CD4-positive, alpha-beta memory T cell (primary cell): Measurements from ENCODE around the gene PPP2R2B. TPM values are rescaled to one million over a fixed set of nuclear protein-coding genes. Genes with fewer than 3 reads are reported as not detected.

Experiments
- CTCF ChIA-PET: fragments of 350-600 bp; sonication (Branson Sonifier 250); formaldehyde crosslinking; loops from one replicate; lab custom pipeline; 2021; ENCODE audit warnings: inconsistent platforms; ENCODE audit not compliant: partially characterized antibody; lab: Charles Lee
- POLR2A ChIA-PET: fragments of 350-600 bp; sonication (Branson Sonifier 250); formaldehyde crosslinking; loops from one replicate; lab custom pipeline; 2021; ENCODE audit not compliant: partially characterized antibody; lab: Charles Lee
- DNase-seq, 5 donors: peaks; one replicate each; pipeline versions ENCODE4 v3.0.0 to v3.0.0-alpha.2; 2020 to 2022; ENCODE audit warnings: mixed read lengths in 1 of 5
- H3K27ac ChIP-seq: one replicate; pipeline ENCODE4 v1.7.0; 2013; ENCODE audit warnings: low read depth, low read length
- H3K27me3 ChIP-seq: 2 replicates; pipeline ENCODE4 v1.7.0; 2013; ENCODE audit warnings: mild to moderate bottlenecking, low read length, moderate library complexity; ENCODE audit not compliant: insufficient read depth
- H3K36me3 ChIP-seq: 2 replicates; pipeline ENCODE4 v1.7.0; 2013; ENCODE audit warnings: mild to moderate bottlenecking, low read length, moderate library complexity; ENCODE audit not compliant: insufficient read depth
- H3K4me1 ChIP-seq: 2 replicates; pipeline ENCODE4 v1.7.0; 2013; ENCODE audit warnings: mild to moderate bottlenecking, low read length, moderate library complexity; ENCODE audit not compliant: insufficient read depth
- H3K4me3 ChIP-seq, 2 donors: one replicate each; pipeline ENCODE4 v1.7.0; 2013; ENCODE audit warnings: low read length in 2 of 2, mild to moderate bottlenecking in 1 of 2
- H3K9me3 ChIP-seq, 2 donors: one replicate each; pipeline ENCODE4 v1.7.0; 2013; ENCODE audit warnings: low read length in 2 of 2, control low read depth in 1 of 2; ENCODE audit not compliant: control insufficient read depth in 1 of 2
- H3K27ac Mint-ChIP-seq, 7 donors: one replicate each; pipeline ENCODE4 v1.8.0; 2020 to 2021; ENCODE audit warnings: mixed read lengths in 7 of 7, mild to moderate bottlenecking in 6 of 7, inconsistent platforms in 3 of 7, moderate library complexity in 3 of 7
- H3K27me3 Mint-ChIP-seq, 2 donors: one replicate each; pipeline ENCODE4 v1.8.0; 2020 to 2021; ENCODE audit warnings: mixed read lengths in 2 of 2
- H3K36me3 Mint-ChIP-seq, 2 donors: one replicate each; pipeline ENCODE4 v1.8.0; 2020 to 2021; ENCODE audit warnings: mixed read lengths in 2 of 2, inconsistent platforms in 1 of 2, mild to moderate bottlenecking in 1 of 2
- H3K4me1 Mint-ChIP-seq, 4 donors: one replicate each; pipeline ENCODE4 v1.8.0; 2020 to 2021; ENCODE audit warnings: mixed read lengths in 4 of 4, mild to moderate bottlenecking in 1 of 4
- H3K4me3 Mint-ChIP-seq, 8 donors: one replicate each; pipeline ENCODE4 v1.8.0; 2020 to 2021; ENCODE audit warnings: mixed read lengths in 8 of 8, mild to moderate bottlenecking in 7 of 8, moderate library complexity in 6 of 8, inconsistent platforms in 3 of 8
- H3K9me3 Mint-ChIP-seq, 8 donors: one replicate each; pipeline ENCODE4 v1.8.0; 2020 to 2021; ENCODE audit warnings: mixed read lengths in 8 of 8, mild to moderate bottlenecking in 5 of 8, inconsistent platforms in 3 of 8, moderate library complexity in 1 of 8
- intact Hi-C: fragments of 100-400 bp; cut with micrococcal nuclease; formaldehyde crosslinking; loops from one replicate; pipeline ENCODE4 v1.15.1; 2023
- polyA plus RNA-seq, 2 donors: library from polyadenylated mRNA; unstranded; fragments of 300-500 nt; fragmentation: Illumina TruSeq; gene quantifications; one replicate each; pipeline ENCODE4 v1.2.3, GENCODE V29; 2021
- total RNA-seq, 2 experiments: library from RNA; stranded (reverse); gene quantifications; one replicate each; pipeline ENCODE4 v1.2.3, GENCODE V29; 2021

The PPP2R2B gene
- total and polyA plus RNA-seq, 4 experiments from 2014 or later, result 3.1 to 13.0 (median 6.7) TPM

DNA sequence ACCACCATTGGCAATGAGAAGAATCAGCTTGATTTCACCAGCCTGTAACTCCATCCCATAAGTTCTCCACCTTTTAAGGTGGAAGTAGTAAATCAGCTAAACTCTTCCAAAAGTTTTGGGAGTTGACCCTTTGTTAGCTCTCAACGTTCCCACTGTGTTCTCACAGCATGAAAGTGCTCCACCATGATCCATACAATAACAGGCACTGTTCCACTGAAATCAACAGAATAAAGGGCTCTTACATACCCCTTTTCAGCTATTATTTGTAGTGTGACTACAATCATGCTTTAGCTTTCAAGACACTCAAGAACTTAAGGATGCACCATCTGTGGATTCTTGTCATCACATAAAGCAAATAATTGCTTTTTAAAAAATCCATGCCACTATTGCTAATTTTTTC is 81.6 kb downstream of the PPP2R2B start:
- ChIA-PET POLR2A (no interaction called here), CTCF (interaction anchor here (1.0 kb wide), 2 partner anchors 9 to 169 kb away, joined by 3 to 4 read pairs; no protein-coding TSS in a partner anchor)
- H3K4me3 ChIP-seq, result no peak overlapping the region
- no peaks in the 10 kb centered on the region for H3K36me3 ChIP-seq
- Mint-ChIP-seq H3K36me3 (no peaks in the 10 kb centered on the region), H3K4me1 (peaks cover 7 to 40% (median 25%) of the 10 kb centered on the region in 4 donors), H3K27me3 (no peaks in the 10 kb centered on the region), H3K9me3 (peaks cover 0 to 3% (median 0%) of the 10 kb centered on the region in 8 donors), H3K27ac (no peak overlapping the region), H3K4me3 (no peak overlapping the region)
- no peaks in the 10 kb centered on the region for H3K27me3 ChIP-seq
- intact Hi-C loops, result no loop called here
- DNase-seq, result no peak
- H3K27ac ChIP-seq, result no peak overlapping the region
- peaks cover 10% of the 10 kb centered on the region for H3K4me1 ChIP-seq
- H3K9me3 ChIP-seq, result no peaks in the 10 kb centered on the region

DNA sequence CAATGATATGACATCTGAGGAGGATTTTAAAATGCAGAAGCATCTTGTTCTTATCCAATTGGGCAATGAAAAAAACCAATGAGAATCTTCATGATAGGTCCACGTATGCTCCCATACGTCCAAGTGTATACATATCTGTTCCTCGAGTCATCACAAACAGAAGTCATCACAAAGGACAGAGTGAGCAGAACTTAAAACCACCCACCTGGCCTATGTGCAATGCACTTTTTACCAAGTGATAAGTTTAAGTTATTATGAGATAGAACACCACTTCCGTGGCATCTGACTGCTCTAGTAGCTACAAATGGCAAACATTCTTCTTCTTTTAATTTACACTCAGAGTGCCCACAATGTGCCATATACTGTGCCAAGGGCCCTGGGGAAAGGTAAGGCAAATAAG is 82.4 kb downstream of the PPP2R2B start:
- no peaks in the 10 kb centered on the region for H3K36me3 ChIP-seq
- H3K4me1 ChIP-seq, result peaks cover 10% of the 10 kb centered on the region
- POLR2A ChIA-PET, result no interaction called here
- no peak overlapping the region for H3K27ac ChIP-seq
- intact Hi-C loops, result no loop called here
- no peaks in the 10 kb centered on the region for H3K36me3 Mint-ChIP-seq
- no peak for DNase-seq
- H3K9me3 Mint-ChIP-seq, result peaks cover 0 to 3% (median 0%) of the 10 kb centered on the region in 8 donors
- no peak overlapping the region for H3K27ac Mint-ChIP-seq
- peaks cover 7 to 40% (median 25%) of the 10 kb centered on the region in 4 donors for H3K4me1 Mint-ChIP-seq
- H3K4me3 Mint-ChIP-seq, result no peak overlapping the region
- H3K27me3 Mint-ChIP-seq, result no peaks in the 10 kb centered on the region
- CTCF ChIA-PET, result interaction anchor here (1.2 kb wide), 1 partner anchor 170 kb away, joined by 3 read pairs; no protein-coding TSS in a partner anchor
- H3K4me3 ChIP-seq, result no peak overlapping the region
- H3K27me3 ChIP-seq, result no peaks in the 10 kb centered on the region
- no peaks in the 10 kb centered on the region for H3K9me3 ChIP-seq

DNA sequence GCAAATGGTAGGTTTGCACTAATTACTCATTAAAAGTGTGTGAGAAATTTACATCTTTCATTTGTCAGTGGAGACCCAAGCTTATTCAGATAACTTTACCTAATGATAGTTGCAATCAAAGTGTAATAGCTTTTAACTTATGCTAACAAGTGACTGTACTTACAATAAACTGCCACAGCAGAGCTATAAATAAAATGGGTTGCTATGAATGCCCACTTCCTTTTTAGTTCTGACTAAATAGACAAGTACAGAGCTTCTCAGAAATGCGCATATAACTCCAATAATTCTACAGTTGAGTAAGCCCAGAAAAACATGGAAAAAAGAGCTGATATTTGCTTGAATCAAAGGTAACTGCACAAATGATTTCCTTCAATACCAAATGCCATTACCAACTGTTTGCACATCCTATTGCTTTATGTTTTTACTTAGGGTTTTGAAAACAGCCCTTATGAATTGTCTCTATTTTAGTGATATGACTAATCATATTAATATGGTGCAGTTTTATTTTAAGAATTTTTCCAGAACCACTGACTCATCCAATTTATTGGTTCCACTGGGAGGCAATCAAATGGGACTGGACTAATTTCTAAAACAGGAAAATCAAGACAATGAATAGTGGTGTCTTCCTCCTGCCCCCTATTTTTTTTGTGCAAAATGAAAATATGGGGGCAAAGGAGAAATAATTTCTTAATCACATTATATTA is 84.1 kb downstream of the PPP2R2B start:
- H3K4me1 Mint-ChIP-seq, result peaks cover 7 to 40% (median 24%) of the 10 kb centered on the region in 4 donors

DNA sequence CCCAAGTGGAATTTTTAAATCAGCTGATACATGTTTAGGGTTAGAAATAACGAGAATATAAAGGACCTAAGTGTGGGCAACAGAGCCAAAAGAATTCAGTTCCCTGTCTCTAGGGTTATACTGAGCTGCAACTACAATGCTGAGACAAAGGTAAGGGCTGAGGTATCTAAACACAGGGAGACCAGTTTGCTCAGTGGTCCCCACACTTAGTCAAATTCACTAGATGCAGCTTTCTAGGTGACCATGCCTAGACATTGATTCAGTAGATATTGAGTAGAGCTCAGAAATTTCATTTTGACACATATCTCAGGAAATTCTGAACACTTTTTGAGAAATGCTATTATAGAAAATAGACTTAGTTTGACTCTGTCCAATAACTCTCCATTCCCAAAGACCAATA is 84.8 kb downstream of the PPP2R2B start:
- no peak for DNase-seq
- CTCF ChIA-PET, result interaction anchor here (1.2 kb wide), 1 partner anchor 9 kb away, joined by 4 read pairs; no protein-coding TSS in a partner anchor
- Histone ChIP-seq H3K27me3 (no peaks in the 10 kb centered on the region), H3K27ac (no peak overlapping the region), H3K36me3 (no peaks in the 10 kb centered on the region), H3K4me3 (no peak overlapping the region), H3K4me1 (peaks cover 10% of the 10 kb centered on the region), H3K9me3 (no peaks in the 10 kb centered on the region)
- H3K4me3 Mint-ChIP-seq, result no peak overlapping the region
- no peaks in the 10 kb centered on the region for H3K27me3 Mint-ChIP-seq
- H3K36me3 Mint-ChIP-seq, result no peaks in the 10 kb centered on the region
- peak overlapping the region in 2 of 7 donors; percentile 19 to 21 for H3K27ac Mint-ChIP-seq
- peaks cover 7 to 40% (median 25%) of the 10 kb centered on the region in 4 donors for H3K4me1 Mint-ChIP-seq
- POLR2A ChIA-PET, result interaction anchor here (1.0 kb wide), 1 partner anchor 40 kb away, joined by 4 read pairs; no protein-coding TSS in a partner anchor
- peaks cover 0 to 3% (median 0%) of the 10 kb centered on the region in 8 donors for H3K9me3 Mint-ChIP-seq
- intact Hi-C loops, result no loop called here

More for the DNA sequence above, 84.1 kb downstream of the PPP2R2B start:
- H3K27me3 ChIP-seq, result no peaks in the 10 kb centered on the region
- ChIA-PET POLR2A (interaction anchor here (1.0 kb wide), 1 partner anchor 41 kb away, joined by 4 read pairs; no protein-coding TSS in a partner anchor), CTCF (interaction anchor here (1.2 kb wide), 1 partner anchor 9 kb away, joined by 4 read pairs; no protein-coding TSS in a partner anchor)
- peaks cover 10% of the 10 kb centered on the region for H3K4me1 ChIP-seq
- Mint-ChIP-seq H3K27ac (peak overlapping the region in 2 of 7 donors; percentile 14 to 19), H3K9me3 (peaks cover 0 to 3% (median 0%) of the 10 kb centered on the region in 8 donors), H3K27me3 (no peaks in the 10 kb centered on the region), H3K36me3 (no peaks in the 10 kb centered on the region), H3K4me3 (peak overlapping the region in 1 of 8 donors; percentile 17)
- no peak overlapping the region for H3K4me3 ChIP-seq
- no peak overlapping the region for H3K27ac ChIP-seq
- H3K36me3 ChIP-seq, result no peaks in the 10 kb centered on the region
- intact Hi-C loops, result no loop called here
- DNase-seq, result no peak
- no peaks in the 10 kb centered on the region for H3K9me3 ChIP-seq

DNA sequence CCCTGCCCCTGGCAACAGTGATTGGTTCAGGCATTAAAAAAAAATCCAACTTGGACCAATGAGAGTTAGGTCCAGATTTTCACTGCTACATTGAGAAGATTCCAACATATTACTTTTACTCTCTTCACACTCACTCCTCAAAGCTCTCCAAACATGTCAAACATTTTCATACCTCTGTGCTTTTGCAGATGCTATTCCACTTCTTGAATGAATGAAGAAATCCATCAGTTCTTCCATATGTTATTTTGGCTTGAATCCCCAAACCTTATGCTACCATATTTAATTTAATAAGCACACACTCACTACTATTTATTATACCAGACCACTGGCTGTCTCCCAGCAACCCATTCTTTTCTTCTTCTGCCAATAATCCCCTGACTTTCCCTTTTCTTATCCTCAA is 87.1 kb downstream of the PPP2R2B start:
- H3K4me1 Mint-ChIP-seq, result peaks cover 9 to 33% (median 21%) of the 10 kb centered on the region in 4 donors
- H3K4me3 ChIP-seq, result no peak overlapping the region
- POLR2A ChIA-PET, result no interaction called here
- no peaks in the 10 kb centered on the region for H3K36me3 ChIP-seq
- no peak overlapping the region for H3K27ac ChIP-seq
- no peak for DNase-seq
- no peaks in the 10 kb centered on the region for H3K36me3 Mint-ChIP-seq
- H3K27ac Mint-ChIP-seq, result no peak overlapping the region
- intact Hi-C loops, result no loop called here
- peaks cover 0 to 1% (median 0%) of the 10 kb centered on the region in 8 donors for H3K9me3 Mint-ChIP-seq
- H3K4me1 ChIP-seq, result peaks cover 10% of the 10 kb centered on the region
- H3K27me3 ChIP-seq, result no peaks in the 10 kb centered on the region
- H3K9me3 ChIP-seq, result no peaks in the 10 kb centered on the region
- no peak overlapping the region for H3K4me3 Mint-ChIP-seq
- no peaks in the 10 kb centered on the region for H3K27me3 Mint-ChIP-seq
- CTCF ChIA-PET, result no interaction called here

DNA sequence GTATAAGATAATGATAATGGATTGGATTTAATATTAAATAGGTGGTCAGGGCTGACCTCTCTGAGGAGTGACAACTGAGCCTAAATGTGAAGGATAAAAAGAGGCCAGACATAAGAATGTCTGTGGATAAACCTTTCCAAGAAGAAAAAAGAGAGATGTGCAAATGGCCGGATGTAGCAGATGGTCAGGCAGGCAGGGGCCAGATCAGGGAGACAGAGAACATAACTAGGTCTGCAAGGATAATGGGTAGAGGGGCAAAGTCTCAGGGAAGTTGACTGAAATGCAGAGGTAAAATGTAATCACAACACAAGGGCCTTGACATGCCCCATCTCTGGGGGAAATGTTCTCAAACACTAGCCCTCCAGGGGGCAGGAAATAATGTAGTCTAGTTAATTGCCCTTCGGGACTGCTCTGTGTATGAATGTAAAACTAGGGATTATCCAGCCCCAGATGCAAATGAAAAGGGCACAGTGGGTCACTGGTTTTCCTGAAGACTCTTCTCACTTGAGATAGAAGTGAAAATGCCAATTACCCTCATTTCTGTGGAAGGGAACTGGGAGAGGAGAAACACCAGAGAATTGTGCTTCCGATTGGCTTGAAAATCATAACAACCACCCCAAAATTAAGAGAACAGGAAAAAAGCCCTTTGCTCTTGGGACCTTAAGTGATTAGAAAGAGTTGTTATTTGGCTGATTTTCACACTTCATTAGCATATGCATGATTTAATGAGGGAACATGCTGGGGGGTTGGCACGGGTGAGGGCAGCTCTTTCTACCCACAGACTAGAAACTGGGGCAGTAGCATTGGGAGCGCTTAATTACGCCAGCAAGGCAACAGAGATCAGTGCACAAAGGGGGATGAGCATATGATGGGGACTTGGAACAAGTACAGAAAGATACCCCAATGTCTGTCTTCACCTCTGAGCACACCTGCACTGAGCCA is 88.6 kb downstream of the PPP2R2B start:
- H3K27ac ChIP-seq, result no peak overlapping the region
- ChIA-PET POLR2A (no interaction called here), CTCF (no interaction called here)
- H3K9me3 ChIP-seq, result no peaks in the 10 kb centered on the region
- Mint-ChIP-seq H3K27me3 (no peaks in the 10 kb centered on the region), H3K4me1 (peaks cover 11 to 23% (median 16%) of the 10 kb centered on the region in 4 donors), H3K4me3 (no peak overlapping the region), H3K9me3 (peaks cover 0 to 1% (median 0%) of the 10 kb centered on the region in 8 donors), H3K36me3 (no peaks in the 10 kb centered on the region), H3K27ac (no peak overlapping the region)
- no peaks in the 10 kb centered on the region for H3K27me3 ChIP-seq
- no peaks in the 10 kb centered on the region for H3K36me3 ChIP-seq
- intact Hi-C loops, result no loop called here
- H3K4me3 ChIP-seq, result no peak overlapping the region
- no peak for DNase-seq
- H3K4me1 ChIP-seq, result peaks cover 10% of the 10 kb centered on the region

DNA sequence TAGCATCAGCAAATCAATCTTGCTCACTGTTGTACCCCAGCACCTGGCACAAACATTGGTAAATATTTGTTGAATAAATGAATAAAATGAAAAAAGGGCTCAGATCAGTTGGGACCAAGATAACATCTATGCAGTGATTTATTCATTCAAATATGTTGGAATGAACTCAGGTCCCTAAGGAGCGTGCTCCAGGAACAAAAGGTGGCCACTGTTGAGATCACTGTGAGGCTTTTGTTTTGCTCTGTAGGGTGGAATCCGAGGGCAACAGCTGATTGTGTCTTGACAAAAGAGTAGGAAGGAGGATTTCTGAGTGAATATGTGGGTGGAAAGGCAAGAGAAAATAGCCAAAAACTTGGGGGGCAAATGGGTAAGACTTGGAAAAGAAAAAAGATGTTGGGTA is 89.7 kb downstream of the PPP2R2B start:
- intact Hi-C loops, result no loop called here
- H3K4me1 ChIP-seq, result peaks cover 5% of the 10 kb centered on the region
- H3K9me3 ChIP-seq, result no peaks in the 10 kb centered on the region
- H3K4me3 ChIP-seq, result no peak overlapping the region
- Mint-ChIP-seq H3K4me3 (no peak overlapping the region), H3K36me3 (no peaks in the 10 kb centered on the region), H3K27me3 (no peaks in the 10 kb centered on the region), H3K9me3 (peaks cover 0 to 1% (median 0%) of the 10 kb centered on the region in 8 donors), H3K27ac (no peak overlapping the region), H3K4me1 (peaks cover 4 to 17% (median 11%) of the 10 kb centered on the region in 4 donors)
- H3K27ac ChIP-seq, result no peak overlapping the region
- H3K36me3 ChIP-seq, result no peaks in the 10 kb centered on the region
- ChIA-PET CTCF (no interaction called here), POLR2A (no interaction called here)
- H3K27me3 ChIP-seq, result no peaks in the 10 kb centered on the region
- DNase-seq, result no peak
